Non-pigmented ciliary epithelial cell (primary cell): ENCODE measurements around the gene EPB41L1.

Experiments
- DNase-seq: peaks from one replicate; pipeline ENCODE4 v3.0.0-alpha.2; 2010; ENCODE audit warnings: low read depth

EPB41L1 gene

DNA sequence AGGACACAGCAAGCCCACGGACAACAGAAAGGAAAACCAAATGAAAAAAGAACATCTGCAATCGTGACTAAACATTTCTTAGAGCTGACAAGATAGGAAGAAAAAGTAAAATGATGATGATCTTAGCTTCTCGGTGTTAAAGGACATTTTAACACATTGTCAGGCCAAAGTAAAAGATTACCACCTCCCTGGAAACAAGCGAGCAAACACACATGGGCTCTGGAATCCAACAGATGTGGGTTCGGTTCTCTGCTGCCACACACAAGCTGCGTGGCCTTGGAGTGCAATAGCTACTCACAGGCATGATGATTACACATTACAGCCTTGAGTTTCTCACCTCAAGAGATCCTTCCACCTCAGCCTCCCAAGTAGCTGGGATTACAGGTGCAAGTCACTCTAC is 74.2 kb downstream of the EPB41L1 start:
- DNase-seq: no peak

DNA sequence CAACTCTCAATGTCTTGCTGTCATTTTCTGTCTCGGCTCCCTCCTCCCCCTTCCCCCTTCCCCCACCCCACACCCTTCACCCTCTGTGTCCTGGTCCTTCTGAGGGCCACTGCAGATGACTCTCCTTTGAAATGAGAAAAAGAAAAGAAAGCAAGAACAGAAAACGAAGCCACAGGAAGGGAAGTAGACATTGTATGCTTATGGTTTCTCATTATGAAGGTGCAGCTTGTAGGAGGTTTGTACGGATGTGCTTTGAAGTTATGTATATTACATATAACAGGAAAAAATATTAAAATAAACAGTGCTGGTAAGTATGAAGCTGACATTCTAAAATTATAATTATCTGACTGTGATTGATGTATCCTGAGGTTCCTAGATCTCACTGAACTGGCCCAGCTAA is 75.5 kb downstream of the EPB41L1 start:
- no peak for DNase-seq

DNA sequence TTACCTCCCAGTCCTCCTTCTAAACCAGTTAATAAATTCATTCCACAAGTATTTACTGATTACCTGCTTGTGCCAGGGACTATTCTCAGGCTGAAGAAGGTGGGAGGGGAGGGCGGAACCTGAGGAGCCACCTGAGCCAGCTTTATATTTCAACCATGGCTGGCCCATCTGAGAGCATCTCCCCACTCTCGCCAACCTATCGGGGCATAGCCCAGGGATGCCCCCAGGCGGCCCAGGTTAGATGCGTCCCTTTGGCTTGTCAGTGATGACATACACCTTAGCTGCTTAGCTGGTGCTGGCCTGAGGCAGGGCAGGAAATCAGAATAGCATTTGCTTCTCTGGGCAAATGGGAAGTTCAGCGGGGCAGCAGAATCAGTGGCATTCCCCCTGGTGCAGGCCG is 76.8 kb downstream of the EPB41L1 start:
- no peak for DNase-seq

DNA sequence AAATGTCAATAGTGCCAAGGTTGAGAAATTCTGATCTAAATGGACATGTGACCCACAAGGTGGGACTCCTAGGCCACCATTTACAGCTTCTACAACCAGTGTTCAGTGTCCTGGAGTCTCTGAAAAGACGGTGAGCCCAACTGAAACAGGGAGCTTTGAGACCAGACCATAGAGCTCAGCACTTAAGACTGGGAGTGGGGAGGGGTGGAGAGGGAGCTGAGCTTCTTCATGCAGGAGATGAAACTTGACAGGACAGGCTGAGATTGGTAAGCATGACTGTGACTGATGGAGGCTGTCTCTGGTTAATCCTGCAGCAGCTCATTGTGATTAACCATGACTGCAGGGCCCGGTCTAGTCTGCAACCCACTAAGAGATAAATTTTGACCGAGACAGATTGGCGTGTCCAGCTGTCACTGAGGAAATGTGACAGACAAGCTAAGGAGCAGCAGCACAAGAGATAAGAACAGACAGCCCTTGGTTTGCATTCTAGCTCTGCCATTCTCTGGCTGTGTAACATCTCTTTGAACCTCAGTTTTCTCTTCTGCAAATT is 80.3 kb downstream of the EPB41L1 start:
- no peak for DNase-seq

DNA sequence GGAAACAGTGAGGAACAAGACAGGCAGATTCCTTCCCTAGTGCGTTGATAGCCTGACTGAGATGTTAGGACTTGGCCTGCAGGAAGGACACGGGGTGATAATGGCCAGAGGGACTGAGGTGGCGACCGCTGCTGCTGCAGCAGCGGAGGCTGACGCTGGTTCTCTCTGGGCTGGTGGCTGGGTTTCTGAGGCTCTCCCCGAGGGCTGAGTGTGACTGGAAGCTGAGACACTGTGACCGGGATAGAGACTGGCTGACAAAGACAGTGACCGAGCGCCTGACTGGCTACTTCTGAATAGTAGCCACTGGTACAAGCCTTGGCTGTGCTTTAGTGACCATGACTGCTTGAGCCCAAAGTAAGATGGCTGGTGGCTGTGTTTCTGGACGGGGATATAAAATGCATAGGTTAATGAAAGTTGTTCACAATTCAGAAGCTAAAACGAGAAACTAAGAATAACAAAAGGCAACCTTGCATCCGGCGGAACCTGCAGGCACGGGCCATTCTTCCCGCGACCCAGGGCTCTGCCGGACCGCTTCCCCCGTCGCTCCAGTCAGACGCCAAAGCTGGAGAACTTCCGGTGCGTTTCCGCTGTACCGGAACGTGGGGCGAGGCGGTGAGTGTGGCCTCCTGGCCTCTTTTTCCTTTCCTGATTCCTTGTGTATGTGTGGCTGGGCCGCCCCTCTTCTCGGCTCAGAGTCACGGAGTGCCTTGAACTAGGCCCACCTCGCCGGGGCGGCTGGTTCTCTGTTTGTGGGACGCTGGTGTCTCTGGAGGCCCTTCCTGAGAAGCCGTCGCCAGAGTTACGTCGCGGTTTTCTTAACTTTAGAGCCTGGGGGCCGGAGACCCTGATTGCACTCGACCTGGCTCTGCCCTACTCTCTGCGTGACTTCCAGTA is 81.6 kb downstream of the EPB41L1 start, which contains the start of gene AAR2:
Gene AAR2, plus strand, starts transcription at position 587 of the 894 bp plus-strand sequence. CDS start 3,391 bp downstream, outside the sequence.
- DNase-seq: peak; percentile 14

DNA sequence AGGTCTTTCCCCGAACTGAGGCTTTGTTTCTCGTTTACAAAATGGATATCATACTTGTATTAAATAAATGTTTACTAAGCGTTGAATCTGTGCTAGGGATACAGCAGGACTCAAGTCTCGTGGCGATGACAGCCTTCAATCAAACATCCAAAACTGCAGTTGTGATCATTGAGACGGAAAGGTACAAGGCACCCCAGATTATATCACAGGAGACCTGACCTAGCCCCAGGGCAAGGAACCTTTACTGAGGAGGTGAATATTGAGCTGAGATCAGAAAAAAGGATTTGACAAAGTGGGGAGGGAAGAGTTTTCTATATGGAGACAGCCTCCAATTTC is 82.2 kb downstream of the EPB41L1 start:
- DNase-seq: no peak

DNA sequence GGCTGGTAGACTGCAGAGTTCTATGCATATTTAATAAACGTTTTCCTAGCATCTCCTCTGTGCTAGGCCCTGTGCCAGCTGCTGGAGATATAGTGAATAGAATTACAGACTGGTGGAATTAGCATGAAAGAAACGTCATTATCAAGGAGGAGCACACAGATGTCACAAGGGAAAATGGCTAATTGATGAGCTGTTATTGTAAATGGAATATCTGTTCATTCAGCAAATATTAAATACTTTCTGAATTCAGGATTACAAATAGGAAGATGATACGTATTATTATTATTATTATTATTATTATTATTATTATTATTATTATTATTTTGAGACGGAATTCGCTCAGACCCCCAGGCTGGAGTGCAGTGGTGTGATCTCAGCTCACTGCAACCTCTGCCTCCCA is 82.9 kb downstream of the EPB41L1 start:
- no peak for DNase-seq

DNA sequence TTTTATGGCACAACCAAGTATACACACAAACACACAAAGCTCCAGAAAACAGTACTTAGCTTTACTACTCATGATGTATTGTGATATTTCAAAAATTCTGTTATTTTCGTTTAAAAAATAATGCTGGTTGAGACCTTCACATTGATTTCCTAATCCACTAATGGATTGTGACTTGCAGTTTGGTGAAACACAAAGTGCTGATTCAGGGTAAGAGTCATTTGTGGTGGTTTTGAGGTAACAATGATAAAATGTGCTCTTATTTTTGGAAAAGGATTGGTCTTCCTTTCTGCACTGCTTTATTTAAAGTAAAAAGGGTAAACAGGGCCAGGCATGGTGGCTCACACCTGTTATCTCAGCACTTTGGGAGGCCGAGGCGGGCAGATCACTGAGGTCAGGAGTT is 83.6 kb downstream of the EPB41L1 start:
- DNase-seq: no peak

DNA sequence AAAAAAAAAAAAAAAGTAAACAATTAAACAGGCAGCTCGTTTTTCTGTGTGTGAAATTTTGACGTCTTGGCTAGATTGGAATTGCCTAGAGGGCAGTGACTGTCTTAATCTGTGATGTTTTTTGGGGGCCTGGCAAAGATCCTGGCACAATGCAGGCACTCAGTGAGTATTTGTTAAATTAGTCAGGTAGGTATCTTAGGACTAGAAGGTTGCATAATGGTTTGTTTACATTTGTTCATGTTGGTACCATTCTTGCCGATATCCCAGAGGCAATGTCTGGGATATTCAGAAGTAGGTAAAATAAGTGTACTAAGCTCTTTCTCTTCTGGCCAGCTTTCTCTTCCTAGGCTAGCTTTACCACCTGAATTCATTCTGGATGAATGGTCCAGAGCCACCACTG is 84.2 kb downstream of the EPB41L1 start:
- DNase-seq: no peak

DNA sequence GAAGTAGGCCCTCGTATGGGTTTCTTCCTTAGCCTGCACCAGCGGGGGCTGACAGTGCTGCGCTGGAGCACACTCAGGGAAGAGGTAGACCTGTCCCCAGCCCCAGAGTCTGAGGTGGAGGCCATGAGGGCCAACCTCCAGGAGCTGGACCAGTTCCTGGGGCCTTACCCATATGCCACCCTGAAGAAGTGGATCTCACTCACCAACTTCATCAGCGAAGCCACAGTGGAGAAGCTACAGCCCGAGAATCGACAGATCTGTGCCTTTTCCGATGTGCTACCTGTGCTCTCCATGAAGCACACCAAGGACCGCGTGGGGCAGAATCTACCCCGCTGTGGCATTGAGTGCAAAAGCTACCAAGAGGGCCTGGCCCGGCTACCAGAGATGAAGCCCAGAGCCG is 85.5 kb downstream of the EPB41L1 start:
- DNase-seq: no peak

DNA sequence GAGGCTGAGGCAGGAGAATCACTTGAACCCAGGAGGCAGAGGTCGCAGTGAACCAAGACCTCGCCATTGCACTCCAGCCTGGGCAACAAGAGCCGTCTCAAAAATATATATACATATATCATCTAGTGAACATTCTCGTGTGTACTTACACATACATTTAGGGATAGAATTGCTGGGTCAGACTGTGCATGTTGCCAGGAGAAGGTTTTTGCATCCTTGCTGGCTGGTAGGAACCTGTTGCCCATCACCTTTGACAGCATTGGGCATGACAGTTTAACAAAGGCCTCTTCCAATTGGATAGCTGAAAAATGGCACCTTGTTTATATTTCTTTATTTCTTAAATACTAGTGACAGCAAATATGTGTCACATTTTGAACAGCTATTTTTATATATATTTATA is 87.1 kb downstream of the EPB41L1 start:
- DNase-seq: no peak

DNA sequence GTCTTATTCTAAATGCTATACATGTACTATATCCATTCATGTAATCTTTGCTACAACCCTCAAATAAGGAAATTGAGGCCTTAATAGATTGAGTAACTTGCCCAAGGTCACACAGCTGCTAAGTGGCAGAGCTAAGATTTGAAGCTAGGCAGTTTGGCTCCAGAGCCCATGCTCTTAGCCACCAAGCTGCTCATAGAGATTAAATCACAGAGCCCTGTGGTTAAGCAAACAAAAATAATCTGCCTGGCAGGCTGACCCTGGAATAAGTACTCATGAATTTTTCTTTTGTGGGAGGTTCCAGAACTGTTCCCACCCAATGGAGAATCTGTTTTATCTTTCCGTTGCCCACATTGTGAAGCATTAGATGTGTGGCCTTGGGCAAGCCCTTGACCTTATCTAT is 89.2 kb downstream of the EPB41L1 start:
- no peak for DNase-seq

DNA sequence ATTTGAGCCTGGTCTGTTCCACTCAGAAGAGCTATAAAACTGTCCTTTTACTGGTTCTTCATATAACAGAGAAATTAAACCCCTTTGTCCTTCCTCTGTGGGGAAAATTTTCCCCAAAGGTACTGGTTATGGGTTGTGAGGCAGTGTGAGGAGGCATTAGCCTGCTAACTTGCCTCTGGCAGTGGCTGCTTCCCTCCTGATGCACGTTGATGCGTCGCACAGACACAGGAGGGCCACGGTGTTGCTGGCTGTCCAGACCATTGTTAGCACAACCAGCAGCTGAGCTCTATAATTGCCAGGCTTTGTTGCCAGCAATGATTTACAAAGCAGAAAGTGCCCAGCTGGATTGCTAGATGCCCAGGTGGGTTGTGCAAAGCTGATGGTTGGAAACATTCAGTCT is 91.9 kb downstream of the EPB41L1 start:
- DNase-seq: no peak

DNA sequence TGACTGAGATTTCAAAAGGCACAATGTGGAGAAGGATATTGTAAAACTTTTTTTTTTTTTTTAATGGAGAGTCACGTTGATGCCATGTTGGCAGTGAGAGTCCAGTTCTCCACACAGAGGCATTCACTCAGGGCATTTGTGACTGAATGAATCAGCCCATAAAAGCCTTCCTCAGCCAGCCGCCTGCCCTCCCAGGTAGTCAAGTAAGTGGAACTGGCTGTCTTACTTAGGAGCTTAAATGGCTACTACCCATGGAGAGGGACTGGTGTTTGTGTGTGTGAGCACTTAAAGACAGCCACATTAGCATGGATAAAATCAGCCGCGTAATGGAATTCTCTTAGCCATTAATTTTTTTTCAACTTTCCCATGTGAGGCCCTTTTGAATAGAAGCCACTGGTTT is 94.3 kb downstream of the EPB41L1 start:
- no peak for DNase-seq

DNA sequence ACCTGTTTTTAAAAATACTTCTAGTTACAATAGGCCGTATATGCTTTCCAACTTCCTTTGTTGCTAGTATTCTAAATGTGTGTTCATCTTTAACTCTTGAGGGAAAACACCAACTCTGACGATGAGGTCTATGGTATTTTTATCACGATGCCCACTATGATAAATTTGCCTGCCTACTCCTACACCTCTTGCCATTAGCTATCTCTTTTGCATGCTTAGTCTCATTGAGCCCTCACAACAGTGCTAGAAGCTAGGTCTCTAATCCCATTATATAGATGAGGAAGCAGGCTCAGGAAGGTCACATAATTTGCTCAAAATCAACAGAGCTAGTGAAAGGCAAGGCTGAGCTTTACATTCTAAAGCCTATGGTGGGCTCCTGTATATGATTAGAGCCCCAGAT is 94.9 kb downstream of the EPB41L1 start:
- no peak for DNase-seq

DNA sequence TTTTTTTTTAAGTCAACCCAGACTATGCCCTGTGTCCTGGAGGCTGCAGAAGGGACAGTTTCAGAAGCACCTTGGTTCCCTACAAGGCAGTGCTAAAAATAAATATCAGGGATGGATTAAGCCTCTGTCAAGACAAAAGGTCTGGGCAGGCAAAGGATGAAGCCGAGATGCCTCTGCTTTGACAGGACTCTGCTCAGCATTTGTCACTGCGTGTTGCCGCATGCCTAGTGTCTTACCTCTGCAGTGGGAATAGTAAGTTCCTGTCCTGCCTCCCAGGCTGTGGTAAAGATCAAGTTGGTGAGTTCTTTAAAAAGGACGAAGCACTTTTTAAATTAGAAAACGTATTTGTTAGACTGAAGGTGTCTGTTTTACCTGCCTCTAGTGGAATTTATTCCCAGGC is 96.9 kb downstream of the EPB41L1 start:
- DNase-seq: no peak

DNA sequence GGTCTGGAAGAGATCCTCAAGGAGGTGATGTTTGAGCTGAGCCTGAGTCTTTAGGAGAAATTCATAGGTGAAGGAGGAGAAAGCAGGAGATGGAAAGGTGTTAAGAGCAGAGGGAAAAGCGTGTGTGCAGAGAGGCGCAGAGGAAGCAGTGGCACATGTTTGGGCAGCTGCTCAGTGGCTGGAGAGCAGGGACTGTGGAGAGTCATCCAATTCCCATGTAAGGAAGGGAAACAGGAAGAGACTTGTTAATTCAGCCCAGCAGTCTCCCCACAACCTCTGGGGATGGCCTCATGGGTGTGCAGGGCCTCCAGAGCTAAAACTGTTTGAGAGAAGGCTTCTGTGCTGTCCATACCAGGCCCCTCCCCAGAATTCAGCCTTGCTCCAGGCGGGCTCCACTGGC is 98.0 kb downstream of the EPB41L1 start:
- DNase-seq: no peak

DNA sequence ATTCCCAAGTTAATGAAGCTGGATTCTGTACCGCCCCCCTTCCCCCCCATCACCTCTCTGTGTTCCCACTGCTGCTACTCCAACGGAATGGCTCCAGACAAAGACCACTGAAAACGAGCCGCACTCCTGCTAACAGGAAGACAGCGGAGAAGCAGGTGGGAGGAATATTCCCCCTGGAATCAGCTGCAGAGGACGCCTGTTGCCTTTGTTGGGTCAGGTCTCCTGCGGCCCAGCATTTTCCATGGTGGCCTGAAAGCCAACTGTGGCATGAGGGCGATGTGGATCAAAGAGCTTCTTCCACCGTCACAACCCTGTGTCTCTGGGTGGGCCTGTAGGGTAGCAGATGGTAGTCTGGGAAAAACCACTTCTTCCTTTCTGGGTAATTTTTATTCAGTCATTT is 98.5 kb downstream of the EPB41L1 start:
- DNase-seq: no peak

DNA sequence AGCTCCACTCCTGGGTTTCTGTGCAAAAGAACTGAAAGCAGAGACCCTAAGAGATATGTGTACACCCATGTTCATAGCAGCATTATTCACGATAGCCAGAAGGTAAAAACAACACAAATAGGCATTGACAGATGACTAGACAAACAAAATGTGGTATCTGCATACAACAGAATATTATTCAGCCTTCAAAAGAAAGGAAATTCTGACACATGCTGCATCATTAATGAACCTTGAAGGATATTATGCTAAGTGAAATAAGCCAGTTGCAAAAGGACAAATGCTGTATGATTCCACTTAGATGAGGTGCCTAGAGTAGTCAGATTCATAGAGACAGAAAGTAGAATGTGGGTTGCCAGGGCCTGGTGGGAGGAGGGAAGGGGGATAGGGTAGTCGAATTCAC is 99.5 kb downstream of the EPB41L1 start:
- DNase-seq: no peak

DNA sequence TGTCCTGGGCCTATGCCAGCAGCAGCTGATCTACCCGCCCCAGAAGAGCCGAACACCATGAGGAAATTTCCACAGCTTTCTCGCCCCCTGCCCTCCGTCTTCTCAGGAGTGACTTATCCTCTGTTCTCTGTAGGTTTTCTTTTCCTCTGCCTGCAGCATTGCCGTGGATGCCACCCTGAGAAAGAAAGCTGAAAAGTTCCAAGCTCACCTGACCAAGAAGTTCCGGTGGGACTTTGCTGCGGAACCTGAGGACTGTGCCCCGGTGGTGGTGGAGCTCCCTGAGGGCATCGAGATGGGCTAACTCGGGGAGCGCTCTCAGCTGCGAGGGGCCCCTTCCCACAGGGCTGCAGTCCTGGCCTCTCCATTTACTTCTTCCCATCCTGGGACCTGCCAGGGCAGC is 100.9 kb downstream of the EPB41L1 start:
- DNase-seq: no peak

DNA sequence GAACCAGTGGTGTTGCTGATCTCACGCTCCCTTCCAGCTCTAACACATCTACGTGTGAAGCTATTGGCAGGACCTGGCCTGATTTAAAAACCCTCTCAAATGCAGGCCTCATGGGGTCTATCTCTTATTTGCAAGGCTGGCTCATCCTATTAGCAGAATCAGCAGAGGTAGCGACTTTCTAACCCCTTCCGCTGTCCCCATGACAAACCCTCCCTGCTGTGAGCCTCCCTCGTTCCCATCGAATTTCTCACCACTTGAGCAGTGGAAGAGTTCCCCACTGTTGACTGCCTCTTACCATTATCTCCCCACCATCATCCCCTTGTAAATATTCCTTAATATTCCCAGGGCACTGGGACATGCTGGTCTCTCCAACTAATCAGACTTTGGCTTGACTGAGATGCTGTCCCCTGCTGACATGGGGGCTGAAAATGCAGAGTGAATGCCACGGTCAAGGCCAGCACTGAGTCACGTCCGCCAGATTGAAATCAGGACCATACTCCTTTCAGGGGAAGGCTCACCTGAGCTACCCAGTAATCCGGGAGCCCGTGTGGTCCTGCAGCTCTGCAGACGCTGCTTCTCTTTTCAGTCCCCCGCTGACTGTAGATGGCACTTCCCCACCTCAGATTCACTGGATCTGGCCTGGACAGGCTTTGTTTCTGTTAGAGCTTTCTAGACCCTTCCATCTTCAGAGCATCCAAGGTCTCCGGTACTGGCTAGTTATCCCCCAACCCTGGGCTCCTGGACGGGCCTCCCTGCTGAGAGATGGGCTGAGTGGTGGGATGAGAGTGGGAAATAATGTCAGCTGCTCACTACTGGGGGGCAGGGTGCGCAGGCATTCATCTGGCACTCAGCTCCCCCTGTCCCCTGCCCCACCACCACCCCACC is 104.9 kb downstream of the EPB41L1 start:
- DNase-seq: no peak

DNA sequence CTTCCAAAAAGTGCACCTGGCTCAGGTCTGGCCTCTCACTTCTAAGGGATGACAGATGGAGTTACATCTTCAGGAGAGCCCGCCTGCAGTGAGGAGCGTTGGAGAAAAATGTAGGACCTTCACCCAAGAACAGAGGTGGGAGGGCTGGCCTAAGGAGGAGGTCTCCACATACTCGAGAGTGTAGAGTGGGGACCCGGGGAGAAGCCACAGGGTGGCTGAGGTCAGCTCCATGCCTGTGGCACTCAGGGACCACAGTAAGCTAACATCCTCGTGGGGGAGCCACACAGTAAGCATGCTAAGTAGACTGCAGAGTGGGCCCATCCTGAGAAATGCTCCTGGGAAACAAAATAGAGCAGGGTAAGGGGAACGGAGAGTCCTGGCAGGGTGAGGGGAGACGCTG is 105.8 kb downstream of the EPB41L1 start:
- no peak for DNase-seq
